MCF 10A (cell line): Measurements from ENCODE around the gene VAT1L. TPM values are rescaled to one million over a fixed set of nuclear protein-coding genes. Genes with fewer than 3 reads are reported as not detected.

Experiments used
- BruUV-seq: library from RNA; stranded (reverse); fragments of 400-500 nt; replicated peaks from 2 replicates; lab custom pipeline; 2021; lab: Mats Ljungman, UMichigan
- CTCF ChIA-PET: fragments of 300-600 bp; sonication (Branson Sonifier 250); formaldehyde crosslinking; extraction: SDS; loops from one replicate; lab custom pipeline; 2021; ENCODE audit warnings: antibody characterized with exemption, inconsistent platforms; lab: Yijun Ruan, JAX
- POLR2A ChIA-PET: fragments of 300-600, 350-650 bp; sonication (Branson Sonifier 250); formaldehyde crosslinking; extraction: SDS; loops from one replicate; lab custom pipeline; 2020; ENCODE audit warnings: antibody characterized with exemption, inconsistent platforms; lab: Yijun Ruan, JAX
- DNase-seq: peaks from one replicate; pipeline ENCODE4 v3.0.0-alpha.2; 2018; ENCODE audit not compliant: unreplicated experiment
- H3K27ac Mint-ChIP-seq: one replicate; pipeline ENCODE4 v1.8.0; 2022; ENCODE audit warnings: mild to moderate bottlenecking, low read depth, mixed read lengths; ENCODE audit not compliant: unreplicated experiment
- H3K27me3 Mint-ChIP-seq: one replicate; pipeline ENCODE4 v1.8.0; 2022; ENCODE audit warnings: mixed read lengths; ENCODE audit not compliant: insufficient read depth, unreplicated experiment
- H3K36me3 Mint-ChIP-seq: one replicate; pipeline ENCODE4 v1.8.0; 2022; ENCODE audit warnings: mild to moderate bottlenecking, moderate library complexity, mixed read lengths; ENCODE audit not compliant: insufficient read depth, unreplicated experiment
- H3K4me1 Mint-ChIP-seq: one replicate; pipeline ENCODE4 v1.8.0; 2022; ENCODE audit warnings: mixed read lengths; ENCODE audit not compliant: insufficient read depth, unreplicated experiment
- H3K4me3 Mint-ChIP-seq: one replicate; pipeline ENCODE4 v1.8.0; 2022; ENCODE audit warnings: mild to moderate bottlenecking, moderate library complexity, mixed read lengths; ENCODE audit not compliant: unreplicated experiment
- H3K9me3 Mint-ChIP-seq: one replicate; pipeline ENCODE4 v1.8.0; 2022; ENCODE audit warnings: mixed read lengths; ENCODE audit not compliant: unreplicated experiment
- CTCF ChIP-seq: fragments of 200-600 bp; IDR thresholded peaks from one replicate; pipeline ENCODE4 v1.8.0; 2022; ENCODE audit warnings: antibody characterized with exemption, mild to moderate bottlenecking; ENCODE audit not compliant: unreplicated experiment
- intact Hi-C: fragments of 100-400 bp; cut with micrococcal nuclease; formaldehyde crosslinking; loops from 2 replicates; pipeline ENCODE4 v1.14.1; 2022
- total RNA-seq: library from RNA; stranded (reverse); gene quantifications from 2 replicates; pipeline ENCODE4 v1.2.3, GENCODE V29; 2022

The VAT1L gene
- total RNA-seq, 1 experiment from 2014 or later = 1.1 TPM

- TF ChIP-seq CTCF = no peak
- ChIA-PET CTCF (interaction anchor here (0.6 to 2.9 kb wide), 6 partner anchors 12 to 286 kb away, joined by 3 to 9 read pairs (median 4); no protein-coding TSS in a partner anchor), POLR2A (no interaction called here)
- intact Hi-C loops = no loop called here
- Mint-ChIP-seq H3K36me3 (peaks cover 7% of the 10 kb centered on the region), H3K4me3 (no peak overlapping the region), H3K4me1 (peaks cover 5% of the 10 kb centered on the region), H3K9me3 (peaks cover 7% of the 10 kb centered on the region), H3K27me3 (peaks cover 29% of the 10 kb centered on the region), H3K27ac (no peak overlapping the region)
- BruUV-seq = no TSS peak
- DNase-seq = no peak
These were observed 175.1 kb downstream of the VAT1L start for GRCh38 chr16:77963185-77964044.

GRCh38 chr16:77965346-77965745 is 177.0 kb downstream of the VAT1L start:
- H3K27me3 Mint-ChIP-seq = peaks cover 29% of the 10 kb centered on the region
- no peaks in the 10 kb centered on the region for H3K9me3 Mint-ChIP-seq
- peaks cover 5% of the 10 kb centered on the region for H3K4me1 Mint-ChIP-seq
- H3K27ac Mint-ChIP-seq = no peak overlapping the region
- DNase-seq = no peak
- no peak overlapping the region for H3K4me3 Mint-ChIP-seq
- intact Hi-C loops = no loop called here
- no TSS peak for BruUV-seq
- TF ChIP-seq CTCF = no peak
- H3K36me3 Mint-ChIP-seq = peaks cover 7% of the 10 kb centered on the region
- POLR2A ChIA-PET = no interaction called here
- CTCF ChIA-PET = interaction anchor here (0.6 to 3.0 kb wide), 6 partner anchors 12 to 294 kb away, joined by 3 to 9 read pairs (median 3); partner anchors contain the start of gene WWOX

GRCh38 chr16:77967054-77967904 is 178.9 kb downstream of the VAT1L start:
- Mint-ChIP-seq H3K9me3 (no peaks in the 10 kb centered on the region), H3K27me3 (peaks cover 29% of the 10 kb centered on the region), H3K36me3 (peaks cover 7% of the 10 kb centered on the region), H3K27ac (no peak overlapping the region), H3K4me3 (no peak overlapping the region), H3K4me1 (peaks cover 12% of the 10 kb centered on the region)
- ChIA-PET CTCF (interaction anchor here (0.6 to 10.5 kb wide), 15 partner anchors 8 to 1873 kb away, joined by 3 to 124 read pairs (median 3); partner anchors contain the start of gene WWOX), POLR2A (no interaction called here)
- no peak for TF ChIP-seq CTCF
- no peak for DNase-seq
- intact Hi-C loops = no loop called here
- no TSS peak for BruUV-seq
